ENCODE measurements around the gene SH3GL2.
A peak's percentile ranks its signal among the peaks of the same experiment; 100 is the strongest.

The SH3GL2 gene

GRCh38 chr9:17695482-17695881 lies 116.6 kb downstream of the SH3GL2 start:
- Histone ChIP-seq H3K9me3 (ENCODE audit: severe bottlenecking) (no peaks in the 10 kb centered on the region), H3K36me3 (no peaks in the 10 kb centered on the region), H3K27me3 (ENCODE audit: insufficient read depth, low read depth, severe bottlenecking) (no peaks in the 10 kb centered on the region), H3K27ac (peak overlapping the region; percentile 69), H3K4me3 (ENCODE audit: low read depth, low read length) (no peak overlapping the region)
- no peak for TF ChIP-seq CTCF (IDR thresholded peaks at IDR 0.05; ENCODE audit: low read depth, low read length)
- DNase-seq, result no peak

- Histone ChIP-seq H3K27me3 (ENCODE audit: insufficient read depth, low read depth, severe bottlenecking) (no peaks in the 10 kb centered on the region), H3K9me3 (ENCODE audit: severe bottlenecking) (peaks cover 4% of the 10 kb centered on the region), H3K36me3 (peaks cover 2% of the 10 kb centered on the region; the same call in 1 of the 2 replicates), H3K4me3 (ENCODE audit: low read depth, low read length) (no peak overlapping the region), H3K27ac (peak overlapping the region; percentile 1; the same call in 1 of the 2 replicates)
- no peak for DNase-seq
- TF ChIP-seq CTCF (IDR thresholded peaks at IDR 0.05; ENCODE audit: low read depth, low read length), result no peak
Observed at GRCh38 chr9:17699615-17700330, 120.9 kb downstream of the SH3GL2 start.

- Histone ChIP-seq H3K9me3 (ENCODE audit: severe bottlenecking) (peaks cover 11% of the 10 kb centered on the region), H3K27ac (no peak overlapping the region), H3K4me3 (ENCODE audit: low read depth, low read length) (no peak overlapping the region), H3K27me3 (ENCODE audit: insufficient read depth, low read depth, severe bottlenecking) (no peaks in the 10 kb centered on the region), H3K36me3 (peaks cover 2% of the 10 kb centered on the region; the same call in 1 of the 2 replicates)
- no peak for TF ChIP-seq CTCF (IDR thresholded peaks at IDR 0.05; ENCODE audit: low read depth, low read length)
- no peak for DNase-seq
Observed at GRCh38 chr9:17706347-17706746, 127.5 kb downstream of the SH3GL2 start.

- H3K9me3 ChIP-seq (ENCODE audit: severe bottlenecking), result no peaks in the 10 kb centered on the region
- DNase-seq, result no peak
- TF ChIP-seq CTCF (IDR thresholded peaks at IDR 0.05; ENCODE audit: low read depth, low read length), result no peak
- no peak overlapping the region for H3K4me3 ChIP-seq (ENCODE audit: low read depth, low read length)
- no peak overlapping the region for H3K27ac ChIP-seq
- H3K27me3 ChIP-seq (ENCODE audit: insufficient read depth, low read depth, severe bottlenecking), result no peaks in the 10 kb centered on the region
- H3K36me3 ChIP-seq, result no peaks in the 10 kb centered on the region
Observed at GRCh38 chr9:17719053-17719452, 140.2 kb downstream of the SH3GL2 start.

GRCh38 chr9:17721954-17722353 lies 143.1 kb downstream of the SH3GL2 start:
- Histone ChIP-seq H3K27me3 (ENCODE audit: insufficient read depth, low read depth, severe bottlenecking) (no peaks in the 10 kb centered on the region), H3K4me3 (ENCODE audit: low read depth, low read length) (no peak overlapping the region), H3K36me3 (no peaks in the 10 kb centered on the region), H3K27ac (no peak overlapping the region), H3K9me3 (ENCODE audit: severe bottlenecking) (peaks cover 2% of the 10 kb centered on the region)
- DNase-seq, result no peak
- TF ChIP-seq CTCF (IDR thresholded peaks at IDR 0.05; ENCODE audit: low read depth, low read length), result no peak

- no peaks in the 10 kb centered on the region for H3K27me3 ChIP-seq (ENCODE audit: insufficient read depth, low read depth, severe bottlenecking)
- no peak for TF ChIP-seq CTCF (IDR thresholded peaks at IDR 0.05; ENCODE audit: low read depth, low read length)
- no peaks in the 10 kb centered on the region for H3K36me3 ChIP-seq
Observed at GRCh38 chr9:17723656-17724055, 144.8 kb downstream of the SH3GL2 start.

More at GRCh38 chr9:17723656-17724055, 144.8 kb downstream of the SH3GL2 start:
- Histone ChIP-seq H3K4me3 (ENCODE audit: low read depth, low read length) (no peak overlapping the region), H3K27ac (no peak overlapping the region), H3K9me3 (ENCODE audit: severe bottlenecking) (peaks cover 2% of the 10 kb centered on the region)
- no peak for DNase-seq
